Measurements from ENCODE around the gene PAQR7.

DNA sequence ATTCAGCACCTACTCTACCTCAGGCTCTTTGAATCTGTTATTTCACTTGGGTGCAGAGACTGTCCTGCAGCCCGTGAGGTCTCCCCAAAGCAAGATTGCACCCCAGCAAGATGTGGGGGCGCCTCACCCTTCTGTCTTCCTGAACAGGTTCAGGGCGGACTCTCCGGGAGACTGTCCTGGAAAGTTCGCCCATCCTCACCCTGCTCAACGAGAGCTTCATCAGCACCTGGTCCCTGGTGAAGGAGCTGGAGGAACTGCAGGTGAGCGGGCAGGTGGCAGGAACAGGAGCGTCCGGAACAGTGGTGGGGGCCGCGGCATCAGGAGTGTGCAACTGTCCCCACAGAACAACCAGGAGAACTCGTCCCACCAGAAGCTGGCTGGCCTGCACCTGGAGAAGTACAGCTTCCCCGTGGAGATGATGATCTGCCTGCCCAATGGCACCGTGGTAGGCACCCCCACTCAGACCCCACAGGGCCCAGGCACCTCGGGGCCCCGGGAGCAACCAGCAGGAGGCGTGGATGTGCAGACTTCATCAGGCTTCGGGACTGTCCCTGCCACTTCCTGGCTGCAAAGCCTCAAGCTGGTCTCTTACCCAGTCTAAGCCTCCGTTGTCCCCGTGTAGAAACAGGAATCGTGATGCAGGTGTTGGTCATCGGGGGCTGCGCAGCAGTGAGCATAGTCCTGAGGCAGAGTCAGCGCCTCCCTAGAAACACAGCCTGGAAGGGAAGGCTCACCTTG is 61.6 kb downstream of the PAQR7 start:
- TF ChIP-seq, protein P1, sequence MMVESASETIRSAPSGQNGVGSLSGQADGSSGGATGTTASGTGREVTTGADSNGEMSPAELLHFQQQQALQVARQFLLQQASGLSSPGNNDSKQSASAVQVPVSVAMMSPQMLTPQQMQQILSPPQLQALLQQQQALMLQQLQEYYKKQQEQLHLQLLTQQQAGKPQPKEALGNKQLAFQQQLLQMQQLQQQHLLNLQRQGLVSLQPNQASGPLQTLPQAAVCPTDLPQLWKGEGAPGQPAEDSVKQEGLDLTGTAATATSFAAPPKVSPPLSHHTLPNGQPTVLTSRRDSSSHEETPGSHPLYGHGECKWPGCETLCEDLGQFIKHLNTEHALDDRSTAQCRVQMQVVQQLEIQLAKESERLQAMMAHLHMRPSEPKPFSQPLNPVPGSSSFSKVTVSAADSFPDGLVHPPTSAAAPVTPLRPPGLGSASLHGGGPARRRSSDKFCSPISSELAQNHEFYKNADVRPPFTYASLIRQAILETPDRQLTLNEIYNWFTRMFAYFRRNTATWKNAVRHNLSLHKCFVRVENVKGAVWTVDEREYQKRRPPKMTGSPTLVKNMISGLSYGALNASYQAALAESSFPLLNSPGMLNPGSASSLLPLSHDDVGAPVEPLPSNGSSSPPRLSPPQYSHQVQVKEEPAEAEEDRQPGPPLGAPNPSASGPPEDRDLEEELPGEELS (CRISPR knock-in tag; IDR thresholded peaks at IDR 0.05): no peak
- TF ChIP-seq, protein P2, sequence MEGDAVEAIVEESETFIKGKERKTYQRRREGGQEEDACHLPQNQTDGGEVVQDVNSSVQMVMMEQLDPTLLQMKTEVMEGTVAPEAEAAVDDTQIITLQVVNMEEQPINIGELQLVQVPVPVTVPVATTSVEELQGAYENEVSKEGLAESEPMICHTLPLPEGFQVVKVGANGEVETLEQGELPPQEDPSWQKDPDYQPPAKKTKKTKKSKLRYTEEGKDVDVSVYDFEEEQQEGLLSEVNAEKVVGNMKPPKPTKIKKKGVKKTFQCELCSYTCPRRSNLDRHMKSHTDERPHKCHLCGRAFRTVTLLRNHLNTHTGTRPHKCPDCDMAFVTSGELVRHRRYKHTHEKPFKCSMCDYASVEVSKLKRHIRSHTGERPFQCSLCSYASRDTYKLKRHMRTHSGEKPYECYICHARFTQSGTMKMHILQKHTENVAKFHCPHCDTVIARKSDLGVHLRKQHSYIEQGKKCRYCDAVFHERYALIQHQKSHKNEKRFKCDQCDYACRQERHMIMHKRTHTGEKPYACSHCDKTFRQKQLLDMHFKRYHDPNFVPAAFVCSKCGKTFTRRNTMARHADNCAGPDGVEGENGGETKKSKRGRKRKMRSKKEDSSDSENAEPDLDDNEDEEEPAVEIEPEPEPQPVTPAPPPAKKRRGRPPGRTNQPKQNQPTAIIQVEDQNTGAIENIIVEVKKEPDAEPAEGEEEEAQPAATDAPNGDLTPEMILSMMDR (IDR thresholded peaks at IDR 0.05): no peak
- TF ChIP-seq ZNF671 (CRISPR knock-in tag; IDR thresholded peaks at IDR 0.05) (no peak), ZNF263 (CRISPR knock-in tag; IDR thresholded peaks at IDR 0.05; ENCODE audit: low read depth) (no peak), ZNF396 (CRISPR knock-in tag; IDR thresholded peaks at IDR 0.05; ENCODE audit: borderline replicate concordance) (no peak), ELF4 (CRISPR knock-in tag; IDR thresholded peaks at IDR 0.05; ENCODE audit: low read depth) (no peak), ZNF232 (CRISPR knock-in tag; IDR thresholded peaks at IDR 0.05) (no peak)
- TF ChIP-seq, protein P3, sequence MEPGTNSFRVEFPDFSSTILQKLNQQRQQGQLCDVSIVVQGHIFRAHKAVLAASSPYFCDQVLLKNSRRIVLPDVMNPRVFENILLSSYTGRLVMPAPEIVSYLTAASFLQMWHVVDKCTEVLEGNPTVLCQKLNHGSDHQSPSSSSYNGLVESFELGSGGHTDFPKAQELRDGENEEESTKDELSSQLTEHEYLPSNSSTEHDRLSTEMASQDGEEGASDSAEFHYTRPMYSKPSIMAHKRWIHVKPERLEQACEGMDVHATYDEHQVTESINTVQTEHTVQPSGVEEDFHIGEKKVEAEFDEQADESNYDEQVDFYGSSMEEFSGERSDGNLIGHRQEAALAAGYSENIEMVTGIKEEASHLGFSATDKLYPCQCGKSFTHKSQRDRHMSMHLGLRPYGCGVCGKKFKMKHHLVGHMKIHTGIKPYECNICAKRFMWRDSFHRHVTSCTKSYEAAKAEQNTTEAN (CRISPR knock-in tag; IDR thresholded peaks at IDR 0.05): no peak
- TF ChIP-seq, protein P4, sequence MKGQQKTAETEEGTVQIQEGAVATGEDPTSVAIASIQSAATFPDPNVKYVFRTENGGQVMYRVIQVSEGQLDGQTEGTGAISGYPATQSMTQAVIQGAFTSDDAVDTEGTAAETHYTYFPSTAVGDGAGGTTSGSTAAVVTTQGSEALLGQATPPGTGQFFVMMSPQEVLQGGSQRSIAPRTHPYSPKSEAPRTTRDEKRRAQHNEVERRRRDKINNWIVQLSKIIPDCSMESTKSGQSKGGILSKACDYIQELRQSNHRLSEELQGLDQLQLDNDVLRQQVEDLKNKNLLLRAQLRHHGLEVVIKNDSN (CRISPR knock-in tag; IDR thresholded peaks at IDR 0.05): no peak
- TF ChIP-seq, protein P5, sequence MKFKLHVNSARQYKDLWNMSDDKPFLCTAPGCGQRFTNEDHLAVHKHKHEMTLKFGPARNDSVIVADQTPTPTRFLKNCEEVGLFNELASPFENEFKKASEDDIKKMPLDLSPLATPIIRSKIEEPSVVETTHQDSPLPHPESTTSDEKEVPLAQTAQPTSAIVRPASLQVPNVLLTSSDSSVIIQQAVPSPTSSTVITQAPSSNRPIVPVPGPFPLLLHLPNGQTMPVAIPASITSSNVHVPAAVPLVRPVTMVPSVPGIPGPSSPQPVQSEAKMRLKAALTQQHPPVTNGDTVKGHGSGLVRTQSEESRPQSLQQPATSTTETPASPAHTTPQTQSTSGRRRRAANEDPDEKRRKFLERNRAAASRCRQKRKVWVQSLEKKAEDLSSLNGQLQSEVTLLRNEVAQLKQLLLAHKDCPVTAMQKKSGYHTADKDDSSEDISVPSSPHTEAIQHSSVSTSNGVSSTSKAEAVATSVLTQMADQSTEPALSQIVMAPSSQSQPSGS (CRISPR knock-in tag; IDR thresholded peaks at IDR 0.05; ENCODE audit: borderline replicate concordance, low read depth): no peak

All from WTC11 (cell line).